ENCODE results near the gene ZNF609. TPM values are rescaled to one million over a fixed set of nuclear protein-coding genes. Genes with fewer than 3 reads are reported as not detected.
"Not testable (repeated sequence)": the region's sequence is repeated elsewhere in the genome, so short reads cannot be mapped to it uniquely, and the experiment has no call there.

Gene ZNF609
- total RNA-seq, 1 donor: 41.5 TPM

DNA sequence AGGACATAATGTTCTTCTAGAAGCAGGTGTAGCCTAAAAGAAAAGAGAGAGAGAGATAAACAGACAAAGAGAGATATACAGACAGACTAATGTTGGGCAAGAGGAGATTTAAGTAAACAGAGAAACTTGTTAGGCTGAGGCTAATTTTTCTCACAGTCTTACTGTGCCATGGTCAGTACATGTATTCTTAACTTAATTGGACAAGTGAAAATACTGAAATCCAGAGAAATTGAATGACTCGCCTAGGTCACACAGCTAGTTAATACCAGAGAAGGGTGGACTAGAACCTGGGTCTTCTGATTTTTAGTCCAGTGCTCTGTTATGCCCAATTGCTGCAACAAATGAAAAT lies 6.7 kb upstream of the ZNF609 start:
- DNase-seq (ENCODE audit: low read depth in 2 of 3, low spot score in 2 of 3): no peak

DNA sequence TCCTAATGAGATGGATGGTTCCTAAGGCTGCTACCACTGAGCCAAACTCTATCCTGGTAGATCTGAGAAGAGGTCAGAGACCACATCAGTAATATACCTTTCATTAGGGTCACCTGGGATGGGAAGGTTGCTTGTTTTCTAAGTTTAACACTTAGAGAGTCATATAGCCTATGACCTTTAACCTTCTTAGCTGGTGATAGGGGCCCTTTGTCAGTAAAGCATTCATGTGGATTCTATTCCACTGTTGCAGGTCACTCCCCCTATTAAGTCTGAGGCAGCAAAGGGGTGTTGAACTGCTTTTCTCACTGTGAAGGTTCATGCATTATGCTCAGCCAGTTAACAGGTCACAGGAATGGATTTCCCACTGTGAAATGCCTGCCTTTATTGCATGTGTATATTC lies 6.1 kb upstream of the ZNF609 start:
- no peak for DNase-seq (ENCODE audit: low read depth in 2 of 3, low spot score in 2 of 3)

DNA sequence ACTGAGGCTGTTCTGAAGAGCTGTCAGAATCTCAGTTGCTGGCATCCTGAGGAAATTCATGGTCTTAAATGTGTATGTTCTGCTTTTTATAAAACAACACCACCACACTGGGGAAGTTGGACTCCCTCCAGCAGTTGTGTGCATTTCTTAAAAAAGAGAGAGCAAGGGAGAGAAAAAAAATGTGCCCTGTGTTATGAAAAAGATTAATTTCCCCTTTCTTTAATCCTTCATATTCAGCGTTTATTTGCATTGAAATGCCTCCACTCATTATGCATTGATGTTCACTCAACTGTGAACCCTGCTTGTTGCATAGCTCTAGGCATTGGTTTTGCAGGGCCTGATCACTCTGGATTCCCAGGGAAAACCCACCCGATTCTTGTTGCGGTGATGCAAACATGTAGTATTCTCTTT lies 4.4 kb upstream of the ZNF609 start:
- DNase-seq (ENCODE audit: low read depth in 2 of 3, low spot score in 2 of 3): peak in 2 of 3 donors; percentile 89 to 97

DNA sequence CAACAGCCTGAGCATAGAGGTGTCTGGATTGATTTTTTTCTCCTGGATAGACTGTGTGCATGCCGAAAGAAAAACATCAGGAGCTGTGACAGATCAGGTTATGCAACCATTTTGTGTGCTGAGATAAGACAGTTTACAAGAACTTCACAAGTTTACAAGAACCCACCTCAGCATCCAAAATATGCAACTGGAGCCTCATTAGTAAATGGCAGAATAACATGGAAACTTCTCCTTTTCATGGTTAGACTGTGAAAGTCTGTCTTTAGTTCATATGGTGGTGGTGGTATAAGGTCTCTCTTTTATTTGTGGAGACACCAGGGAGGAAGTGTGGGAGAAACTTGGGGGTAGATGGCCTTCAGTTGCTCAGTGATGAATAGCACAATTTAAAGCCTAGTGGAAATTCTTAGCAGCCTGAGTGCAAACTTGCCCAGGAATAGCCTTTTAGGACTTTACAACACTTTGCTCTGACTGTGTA lies 3.7 kb upstream of the ZNF609 start:
- peak in 1 of 3 donors; percentile 50 for DNase-seq (ENCODE audit: low read depth in 2 of 3, low spot score in 2 of 3)

DNA sequence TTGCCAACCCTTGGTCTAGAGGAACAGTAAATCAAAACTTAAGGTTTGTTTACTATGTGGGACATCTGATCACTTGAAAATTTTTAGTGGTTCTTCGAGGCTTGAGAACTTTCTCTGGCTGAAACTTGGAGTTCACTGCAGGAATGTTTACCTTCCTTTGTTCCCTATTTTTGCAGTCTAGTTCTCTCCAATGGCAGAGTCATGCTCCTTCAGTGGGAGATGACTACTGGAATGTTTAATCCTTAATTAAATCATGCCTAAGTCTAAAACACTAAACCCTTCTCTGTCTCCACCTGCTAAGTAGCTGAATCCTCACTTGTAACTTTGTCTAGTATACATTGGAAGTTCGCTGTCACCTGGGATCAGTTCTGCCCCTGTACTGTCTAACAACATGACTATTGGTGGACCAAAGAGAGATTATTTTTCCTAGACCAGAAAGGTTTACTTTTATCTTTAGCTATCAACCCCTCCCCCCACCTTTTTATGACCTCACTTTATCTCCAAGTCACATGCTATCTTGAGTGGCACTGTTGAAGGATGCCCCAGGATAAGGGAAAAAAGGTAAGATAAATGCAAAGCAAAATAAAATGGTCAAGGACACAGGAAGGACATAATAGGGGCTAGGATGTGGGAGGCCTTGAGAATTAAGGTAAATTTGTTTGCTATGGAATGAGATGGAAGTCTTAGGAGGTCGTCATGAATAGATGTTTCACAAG lies 1.2 kb upstream of the ZNF609 start:
- DNase-seq (ENCODE audit: low read depth in 2 of 3, low spot score in 2 of 3): no peak

DNA sequence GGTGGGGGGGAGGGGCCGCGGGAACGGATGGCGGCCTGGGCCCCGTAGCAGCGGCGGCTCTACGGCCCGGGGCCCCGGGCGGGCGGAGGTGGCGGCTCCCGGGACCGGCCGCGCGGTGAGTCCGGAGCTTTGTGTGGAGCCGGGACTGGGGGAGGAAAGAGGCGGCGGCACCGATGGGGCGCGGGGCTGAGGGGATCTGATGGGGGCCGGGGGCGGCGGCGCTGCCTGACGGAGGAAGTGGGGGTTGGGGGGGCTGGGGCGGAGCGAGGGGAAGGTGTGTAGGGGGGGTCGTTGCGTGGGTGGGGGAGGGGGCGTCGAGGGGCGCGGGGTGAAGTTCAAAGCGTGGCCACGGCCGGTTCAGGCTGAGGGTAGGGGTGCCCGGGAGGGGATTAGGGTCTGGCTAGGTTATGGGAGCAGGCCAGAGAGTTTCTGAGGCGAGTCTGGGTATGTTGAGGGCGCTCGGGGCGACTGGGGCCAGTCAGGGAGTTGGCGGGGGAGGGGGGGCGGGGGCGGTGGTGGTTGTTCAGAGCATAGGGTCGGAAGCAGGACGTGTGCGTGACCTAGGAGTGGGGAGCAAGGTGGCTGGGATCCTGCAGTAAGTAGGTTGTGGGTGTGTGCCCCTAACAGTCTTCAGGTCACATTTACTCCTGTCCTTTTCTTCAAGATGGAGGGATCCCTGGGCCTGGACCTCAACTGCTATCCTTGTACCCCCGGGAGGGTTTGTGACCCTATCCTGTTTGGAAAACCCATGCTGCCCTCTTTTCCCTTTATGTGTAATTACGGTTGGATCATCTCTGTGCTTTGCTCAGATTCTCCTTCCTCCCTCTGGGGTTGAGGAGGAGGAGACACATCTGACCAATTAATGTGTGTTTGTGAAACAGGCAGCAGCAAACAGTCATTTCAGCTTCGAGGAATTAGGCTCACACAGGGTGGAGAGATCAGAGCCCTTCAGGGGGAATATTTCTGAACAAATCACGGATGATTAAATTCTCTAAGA lies 644 bp downstream of the ZNF609 start:
- peak in 2 of 3 donors; percentile 46 to 50 for DNase-seq (ENCODE audit: low read depth in 2 of 3, low spot score in 2 of 3)

DNA sequence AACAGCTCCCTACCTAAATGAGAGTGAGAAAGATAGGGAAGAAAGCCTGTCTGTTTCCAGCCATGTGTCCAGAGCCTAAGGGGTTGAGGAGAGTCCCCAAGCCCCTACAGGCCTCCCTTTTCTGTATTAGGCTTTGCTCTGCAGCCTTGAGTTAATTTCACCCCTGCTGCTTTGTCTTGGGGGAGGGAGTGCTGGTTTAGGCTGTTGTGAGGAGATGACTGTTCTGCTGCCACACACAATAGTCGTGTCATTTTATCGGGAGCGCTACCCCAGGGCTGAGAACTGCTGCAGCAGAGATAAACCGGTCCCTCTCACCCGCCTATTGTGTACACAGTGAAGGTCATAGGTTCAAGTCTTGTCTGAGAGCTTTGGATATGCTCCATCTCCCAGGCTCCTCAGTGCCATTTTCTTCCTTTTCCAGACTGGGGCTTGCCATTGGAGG lies 1.4 kb downstream of the ZNF609 start:
- DNase-seq (ENCODE audit: low read depth in 2 of 3, low spot score in 2 of 3): no peak

DNA sequence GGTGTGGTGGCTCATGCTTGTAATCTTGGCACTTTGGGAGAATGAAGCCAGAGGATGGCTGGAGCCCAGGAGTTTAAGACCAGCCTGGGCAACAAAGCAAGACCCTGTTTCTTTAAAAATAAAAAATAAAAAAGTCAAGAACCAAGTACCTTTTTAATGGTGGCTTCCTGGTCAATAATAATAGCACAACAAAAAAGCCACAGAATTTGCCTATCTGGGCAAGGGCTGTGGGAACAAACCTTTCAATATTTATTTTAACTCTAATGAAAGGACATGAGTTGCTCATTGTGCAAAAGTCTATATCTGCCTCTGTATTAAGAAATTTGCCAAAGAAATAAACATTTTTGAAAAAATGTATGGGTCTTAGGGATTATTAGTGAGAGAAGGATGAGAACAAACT lies 2.1 kb downstream of the ZNF609 start:
- no peak for DNase-seq (ENCODE audit: low read depth in 2 of 3, low spot score in 2 of 3)

DNA sequence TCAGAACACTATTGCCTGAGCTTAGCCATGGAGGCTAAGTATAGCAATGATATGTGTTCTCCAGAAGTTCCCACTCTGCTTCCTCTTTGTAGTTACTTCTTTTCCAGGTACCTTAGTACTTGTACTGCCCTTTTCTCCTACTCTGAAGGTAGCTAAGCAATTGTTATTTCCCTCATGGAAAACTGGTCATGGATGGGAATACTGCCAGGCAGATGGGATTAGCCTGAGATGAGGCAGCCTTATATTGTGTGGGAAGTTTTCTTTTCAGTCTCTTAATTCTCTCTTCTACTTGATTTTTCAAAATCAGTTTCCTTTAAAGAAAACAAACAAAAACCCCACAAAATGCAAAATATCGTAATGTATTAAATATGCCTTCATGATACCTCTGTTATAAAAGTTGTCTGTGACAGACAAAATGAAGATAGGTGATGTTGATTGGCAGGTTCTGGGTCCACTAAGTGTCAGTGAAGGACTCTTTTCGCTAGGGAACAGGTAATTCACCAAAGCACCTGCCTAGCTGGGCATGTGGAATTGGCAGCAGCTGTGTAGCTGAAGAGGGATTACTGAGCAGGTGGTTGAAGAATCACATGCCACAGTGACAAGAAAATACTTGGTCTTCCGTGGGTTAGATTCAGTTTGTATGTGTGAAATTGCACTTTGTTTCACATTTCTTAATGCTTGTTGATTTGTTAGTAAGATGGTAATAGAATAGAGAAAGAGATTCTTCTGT lies 4.1 kb downstream of the ZNF609 start:
- DNase-seq (ENCODE audit: low read depth in 2 of 3, low spot score in 2 of 3): no peak

DNA sequence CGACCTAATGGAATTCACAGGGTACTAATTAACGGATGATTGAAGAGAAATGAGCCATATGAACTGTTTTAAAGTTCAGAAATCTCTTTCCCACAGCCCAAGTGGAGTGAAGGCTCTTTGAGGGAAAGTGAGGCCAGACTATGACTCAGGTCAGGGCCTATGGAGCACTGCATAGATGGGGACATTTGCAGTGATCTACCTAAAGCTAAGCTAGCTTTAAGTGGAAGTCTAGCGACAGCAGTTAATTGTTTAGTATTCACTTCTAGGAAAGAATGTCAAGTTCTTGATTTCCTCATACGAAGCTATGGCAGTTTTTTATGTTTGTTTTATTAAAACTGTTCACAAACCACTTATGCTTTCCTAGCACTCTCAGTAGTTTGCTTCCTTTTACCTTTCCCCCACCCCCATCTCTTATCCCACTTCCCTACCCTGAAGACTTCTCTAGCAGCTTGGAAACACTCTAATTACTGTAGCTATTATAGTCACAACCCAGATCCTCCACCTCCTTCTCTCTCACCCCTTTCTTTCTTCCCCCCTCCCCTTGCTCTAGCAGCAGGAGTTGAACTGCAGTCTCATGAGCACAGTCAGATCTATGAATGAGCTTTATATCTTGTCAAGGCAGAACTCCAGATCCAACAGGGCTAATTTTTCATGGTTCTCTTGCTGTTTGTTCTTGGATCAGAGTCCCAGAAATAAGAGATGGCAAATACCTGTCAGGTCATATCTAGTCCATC lies 6.2 kb downstream of the ZNF609 start:
- DNase-seq (ENCODE audit: low read depth in 2 of 3, low spot score in 2 of 3): no peak

DNA sequence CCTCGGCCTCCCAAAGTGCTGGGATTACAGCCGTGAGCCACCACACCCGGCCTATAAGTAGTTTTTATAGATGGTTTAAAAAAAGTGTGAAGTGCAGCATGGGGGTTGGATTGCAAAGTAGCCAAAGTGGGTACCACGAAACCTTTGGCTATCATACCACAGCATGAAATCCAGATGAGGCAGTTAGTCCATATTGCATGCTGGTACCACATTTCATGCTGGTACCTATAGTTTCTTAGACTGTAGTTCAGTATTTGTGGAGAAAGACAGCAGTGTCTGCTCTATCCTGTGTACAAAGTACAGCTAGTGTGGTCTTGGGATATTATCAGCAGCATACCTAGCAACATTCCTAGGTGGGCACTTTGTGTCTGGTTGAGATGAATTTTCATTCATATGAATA lies 11.8 kb downstream of the ZNF609 start:
- no peak for DNase-seq (ENCODE audit: low read depth in 2 of 3, low spot score in 2 of 3)

DNA sequence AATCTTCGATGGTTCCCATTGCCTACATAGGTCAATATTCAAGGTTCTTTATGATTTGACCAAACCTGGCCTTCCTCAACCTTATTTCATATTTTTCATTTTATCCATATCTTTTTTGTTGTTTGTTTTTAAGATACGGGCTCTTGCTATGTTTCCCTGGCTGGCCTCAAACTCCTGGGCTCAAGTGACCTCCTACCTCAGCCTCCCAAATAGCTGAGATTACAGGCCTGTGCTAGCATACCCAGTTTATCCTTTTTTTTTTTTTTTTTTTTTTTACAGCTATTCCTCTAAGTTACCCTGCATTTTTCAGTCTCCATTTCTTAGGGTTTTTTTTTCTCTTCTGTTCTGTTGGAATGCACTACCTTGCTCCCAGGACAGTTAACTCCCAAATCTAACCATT lies 14.5 kb downstream of the ZNF609 start:
- DNase-seq (ENCODE audit: low read depth in 2 of 3, low spot score in 2 of 3): no peak

DNA sequence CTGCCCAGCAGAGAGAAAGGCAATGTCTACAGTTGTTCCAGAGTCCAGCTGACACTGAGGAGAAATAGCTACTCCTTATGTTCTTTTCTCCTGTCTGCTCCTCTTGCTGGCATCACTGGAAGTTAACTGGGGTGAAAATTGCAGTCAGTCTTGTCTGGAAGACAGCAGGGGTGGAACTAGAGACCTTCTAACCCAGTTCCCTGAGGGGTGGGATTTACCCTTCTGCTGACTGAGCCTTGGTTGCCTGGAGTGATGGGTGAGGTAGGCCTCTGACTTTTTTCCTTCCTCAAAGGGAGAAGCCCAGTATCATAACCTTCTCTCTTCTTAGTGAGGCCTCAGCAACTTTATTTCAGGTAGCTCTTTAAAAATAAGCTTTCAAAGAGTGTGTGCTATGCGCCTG lies 16.2 kb downstream of the ZNF609 start:
- no peak for DNase-seq (ENCODE audit: low read depth in 2 of 3, low spot score in 2 of 3)

DNA sequence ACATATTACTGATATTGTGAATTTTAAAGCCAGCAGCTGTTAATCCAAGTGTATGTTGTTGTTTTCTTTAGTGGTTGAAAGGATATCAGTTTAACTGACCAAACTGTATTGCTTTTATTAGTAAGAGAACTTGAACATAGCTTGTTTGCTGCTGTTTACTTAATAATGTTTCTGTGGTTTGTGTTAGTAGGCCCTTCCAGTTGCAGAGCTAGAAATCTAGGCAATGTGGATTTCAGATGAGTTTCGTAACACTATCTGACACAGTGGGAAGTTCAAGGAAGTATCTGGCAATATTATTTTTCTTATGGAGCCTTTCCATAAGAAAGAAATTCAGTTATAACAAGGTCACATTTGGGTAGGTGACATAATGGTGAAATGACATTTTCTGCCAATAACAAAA lies 18.5 kb downstream of the ZNF609 start:
- no peak for DNase-seq (ENCODE audit: low read depth in 2 of 3, low spot score in 2 of 3)

DNA sequence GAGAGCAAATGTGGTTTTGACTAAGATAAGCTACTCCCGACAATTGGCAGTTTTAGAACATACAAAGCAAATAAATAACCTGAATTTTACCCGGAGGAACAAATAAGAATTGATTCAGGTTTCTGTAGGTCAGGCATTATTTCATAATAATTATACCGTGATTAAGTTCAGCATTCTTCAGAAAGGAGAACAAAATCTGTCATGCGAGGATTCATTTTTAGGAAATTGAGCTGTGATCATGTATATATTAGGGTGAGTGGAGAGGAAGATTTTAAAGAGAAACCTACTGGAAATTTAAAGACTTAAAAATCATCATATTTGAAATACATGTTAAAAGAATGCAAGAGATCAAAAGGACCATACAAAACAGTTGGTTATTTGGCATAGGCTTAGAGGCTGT lies 20.5 kb downstream of the ZNF609 start:
- DNase-seq (ENCODE audit: low read depth in 2 of 3, low spot score in 2 of 3): no peak

DNA sequence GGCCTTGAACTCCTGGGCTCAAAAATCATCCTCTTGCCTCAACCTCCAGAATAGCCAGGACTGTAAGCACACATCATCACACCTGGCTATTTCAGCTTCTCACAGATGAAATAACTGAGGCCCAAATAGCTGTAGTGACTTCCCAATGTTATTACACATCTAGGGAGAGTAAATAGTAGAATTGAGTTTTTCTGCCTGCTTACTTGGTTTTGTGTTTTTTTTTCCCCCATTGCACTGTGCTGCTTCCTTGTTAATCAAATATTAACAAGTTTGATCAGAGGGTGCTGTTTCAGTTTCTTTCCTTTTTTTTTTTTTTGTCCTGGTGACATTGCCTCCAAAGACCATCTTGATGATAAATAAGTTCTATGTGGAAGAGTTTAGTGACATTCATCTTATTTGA lies 23.4 kb downstream of the ZNF609 start:
- DNase-seq (ENCODE audit: low read depth in 2 of 3, low spot score in 2 of 3): no peak

DNA sequence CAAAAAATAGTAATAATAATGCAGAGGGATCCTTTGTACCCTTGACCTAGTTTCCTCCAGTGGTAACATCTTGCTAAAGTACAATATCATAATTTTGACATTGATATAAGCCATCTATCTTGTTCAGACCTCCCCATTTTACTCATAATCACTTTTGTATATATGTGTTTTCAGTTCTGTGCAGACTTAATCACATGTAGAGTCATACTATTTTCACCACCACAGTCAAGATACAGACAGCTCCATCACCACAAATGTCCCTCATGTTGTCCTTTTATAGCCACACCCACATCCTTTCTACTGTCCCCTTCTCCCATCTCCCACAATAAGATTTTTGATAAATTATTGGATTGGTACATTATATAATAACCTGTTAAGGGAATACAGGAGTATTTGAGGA lies 25.4 kb downstream of the ZNF609 start:
- no peak for DNase-seq (ENCODE audit: low read depth in 2 of 3, low spot score in 2 of 3)

DNA sequence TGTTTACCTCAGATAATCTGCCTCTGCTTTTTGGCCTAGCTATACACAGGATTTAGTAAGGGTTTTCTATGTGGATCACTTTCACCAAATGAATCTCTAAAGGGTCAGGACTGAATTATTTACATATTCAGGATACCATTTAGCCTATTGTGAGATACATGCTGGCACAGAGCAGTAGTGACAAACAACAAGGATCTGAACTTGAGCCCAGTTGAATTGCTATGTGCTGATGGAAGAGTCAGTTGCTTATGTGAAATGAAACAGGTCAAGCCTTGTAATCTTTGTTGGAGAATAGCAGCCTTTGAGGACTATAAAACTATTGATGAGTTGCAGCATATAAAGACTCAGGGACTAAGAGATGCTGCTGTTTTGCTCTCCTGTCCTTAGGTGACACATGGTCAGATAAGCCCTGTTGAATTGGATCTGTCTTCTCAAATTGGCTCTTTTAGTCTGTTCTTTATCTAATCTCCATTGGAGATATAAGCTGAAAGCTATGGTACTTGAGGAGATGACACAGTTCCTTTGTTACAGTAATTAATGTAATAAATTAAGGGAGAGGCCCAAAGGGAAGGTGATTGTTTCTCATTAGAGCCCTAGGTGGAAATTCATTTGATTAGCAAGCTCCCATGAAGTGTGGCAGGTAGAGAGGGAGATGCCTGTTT lies 30.4 kb downstream of the ZNF609 start:
- DNase-seq (ENCODE audit: low read depth in 2 of 3, low spot score in 2 of 3): no peak

DNA sequence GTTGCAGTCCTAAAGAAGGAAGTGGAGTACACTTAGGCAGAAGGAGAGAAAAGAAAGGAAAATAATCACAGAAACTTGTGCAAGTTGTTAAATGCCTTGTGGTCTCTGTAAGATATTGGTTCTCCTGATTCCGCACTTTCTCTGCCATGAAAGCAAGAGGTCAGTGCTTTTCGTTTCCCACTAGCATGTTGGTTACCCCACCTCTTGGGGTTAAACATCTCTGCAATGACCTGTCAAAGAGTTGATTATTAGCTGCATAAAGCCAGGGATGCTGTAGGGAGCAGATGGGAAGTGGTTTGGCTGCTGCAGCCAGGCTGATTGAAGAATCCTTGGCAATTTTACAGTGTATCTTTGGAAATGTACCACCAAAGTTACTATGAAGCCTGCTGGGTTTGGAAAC lies 33.3 kb downstream of the ZNF609 start:
- no peak for DNase-seq (ENCODE audit: low read depth in 2 of 3, low spot score in 2 of 3)

DNA sequence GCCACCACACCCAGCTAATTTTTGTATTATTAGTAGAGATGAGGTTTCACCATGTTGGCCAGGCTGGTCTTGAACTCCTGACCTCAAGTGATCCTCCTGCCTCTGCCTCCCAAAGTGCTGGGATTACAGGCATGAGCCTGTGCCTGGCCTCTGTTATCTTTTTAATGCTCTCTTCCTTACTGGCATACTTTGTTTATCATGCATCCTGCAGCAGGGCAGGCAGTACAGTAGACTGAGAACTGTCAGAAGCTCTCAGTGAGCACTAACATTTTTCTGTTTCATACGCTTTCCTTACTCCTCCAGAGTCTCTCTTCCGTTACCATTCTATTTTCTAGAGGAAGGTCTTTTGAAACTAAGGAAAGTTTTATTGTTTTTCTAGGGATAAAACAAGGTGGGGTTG lies 35.6 kb downstream of the ZNF609 start:
- not testable (repeated sequence) for DNase-seq (ENCODE audit: low read depth in 2 of 3, low spot score in 2 of 3)
